Panc1 (cell line): Measurements from ENCODE around the gene LGALS1.

ENCODE experiments used
- CTCF ChIP-seq: fragments of 450-650 bp; IDR thresholded peaks from 2 replicates; pipeline ENCODE4 v1.5.1; 2017; ENCODE audit warnings: mild to moderate bottlenecking
- POLR2AphosphoS5 ChIP-seq: IDR thresholded peaks from 2 replicates; pipeline ENCODE4 v1.6.1; 2012; ENCODE audit warnings: mild to moderate bottlenecking, low read depth, low read length, moderate library complexity
- REST ChIP-seq, 2 experiments: IDR thresholded peaks; 2 replicates each; pipeline ENCODE4 v1.6.1; 2011 to 2012; ENCODE audit warnings: low read depth in 2 of 2, control low read depth in 1 of 2, low read length in 1 of 2, mild to moderate bottlenecking in 1 of 2, moderate library complexity in 1 of 2; ENCODE audit not compliant: insufficient read depth in 1 of 2
- TCF7L2 ChIP-seq: IDR thresholded peaks from 2 replicates; pipeline ENCODE4 v1.6.1; 2011; ENCODE audit warnings: mild to moderate bottlenecking, low read depth, low read length, inconsistent platforms

- TF ChIP-seq REST (IDR thresholded peaks at IDR 0.05; ENCODE audit: insufficient read depth in 1 of 2, low read depth in 2 of 2, low read length in 1 of 2) (no peak), CTCF (no peak), POLR2AphosphoS5 (no peak; the same call in 1 of the 2 replicates), TCF7L2 (no peak)
Observed at GRCh38 chr22:37658133-37659065, 17.0 kb upstream of the LGALS1 start, which contains the start of gene PDXP.
